ENCODE measurements around the gene TTC3. TPM values are rescaled to one million over a fixed set of nuclear protein-coding genes. Genes with fewer than 3 reads are reported as not detected.
"Not testable (repeated sequence)": the region's sequence is repeated elsewhere in the genome, so short reads cannot be mapped to it uniquely, and the experiment has no call there.

Gene TTC3
- polyA plus RNA-seq, 10 donors, result 124 to 170 (median 135) TPM

DNA sequence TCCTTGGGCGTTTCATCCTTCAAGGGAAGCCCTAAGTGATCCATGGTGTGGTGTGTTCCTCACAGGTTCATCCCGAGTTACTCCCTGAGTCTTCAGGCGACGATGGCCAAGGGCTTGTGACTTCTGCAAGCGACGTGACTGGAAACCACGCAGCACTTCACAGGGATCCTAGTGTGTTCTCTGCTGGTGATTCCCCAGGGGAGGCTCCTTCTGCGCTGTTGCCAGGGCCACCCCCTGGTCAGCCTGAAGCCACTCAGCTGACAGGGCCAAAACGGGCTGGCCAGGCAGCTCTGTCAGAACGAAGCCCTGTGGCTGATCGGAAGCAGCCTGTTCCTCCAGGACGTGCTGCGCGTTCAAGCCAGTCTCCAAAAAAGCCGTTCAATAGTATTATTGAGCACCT is 122.6 kb downstream of the TTC3 start:
- DNase-seq, result no peak

- no peak for DNase-seq
These were observed 123.8 kb downstream of the TTC3 start for GRCh38 chr21:37196847-37197246.

DNA sequence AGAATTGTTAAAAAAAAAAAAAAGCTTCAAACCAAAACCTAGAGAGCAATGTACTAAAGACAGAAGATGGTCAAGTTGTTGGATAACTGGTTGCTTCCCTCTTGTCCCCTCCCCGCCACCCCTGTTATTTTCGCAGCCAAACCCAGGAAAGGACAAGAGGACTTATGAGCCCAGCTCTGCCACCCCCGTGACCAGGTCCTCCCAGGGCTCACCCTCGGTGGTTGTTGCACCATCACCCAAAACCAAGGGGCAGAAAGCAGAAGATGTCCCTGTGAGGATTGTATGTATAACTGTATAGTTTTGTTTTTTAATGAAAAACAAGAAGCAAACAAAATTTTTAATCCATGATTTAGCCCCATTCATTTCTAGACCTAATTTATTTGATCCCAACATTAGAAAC is 124.7 kb downstream of the TTC3 start:
- DNase-seq, result no peak

DNA sequence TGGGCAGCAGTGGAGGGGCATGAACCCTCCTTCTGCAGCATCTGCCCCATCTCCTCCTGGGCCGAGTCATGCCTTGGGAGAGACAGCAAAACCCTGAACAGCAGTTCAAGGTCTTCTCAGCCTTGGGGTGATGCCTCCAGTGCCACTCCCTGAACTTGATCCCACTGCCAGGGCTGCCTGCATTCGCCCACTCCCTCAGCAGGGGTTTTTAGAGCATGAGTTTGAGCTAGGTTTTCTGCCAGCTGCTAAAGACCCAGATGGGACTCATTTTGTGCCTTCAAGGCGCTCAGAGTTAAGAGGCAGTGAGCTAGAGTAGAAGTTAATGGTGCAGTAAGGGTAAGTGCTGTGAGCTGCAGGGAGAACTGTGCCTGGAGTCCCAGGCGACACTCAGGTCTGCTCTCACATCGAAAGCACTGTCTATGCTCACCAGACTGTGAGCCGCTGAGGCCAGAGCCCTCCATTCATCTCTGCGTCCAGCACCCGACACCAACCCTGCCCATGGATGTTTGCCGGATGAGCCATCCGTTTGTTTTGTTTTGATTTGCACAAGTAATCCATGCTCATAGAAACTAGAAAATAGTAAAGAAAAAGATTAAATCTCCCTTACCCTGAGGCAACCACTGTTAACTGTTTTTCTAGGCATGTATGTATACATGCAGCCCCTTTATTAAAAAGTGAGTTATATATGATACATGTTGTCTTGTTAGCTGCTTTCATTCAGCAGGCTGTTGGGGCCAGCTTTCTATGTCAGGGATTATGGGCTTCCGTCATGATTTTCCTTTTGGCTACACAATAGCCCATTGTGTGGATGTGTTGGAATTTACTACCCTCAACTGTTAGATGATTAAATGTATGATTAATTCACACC is 126.2 kb downstream of the TTC3 start:
- DNase-seq, result no peak

- no peak for DNase-seq
These were observed 127.8 kb downstream of the TTC3 start for GRCh38 chr21:37200641-37201480.

- no peak for DNase-seq
These were observed 129.4 kb downstream of the TTC3 start for GRCh38 chr21:37202221-37203110.

- no peak for DNase-seq
These were observed 131.5 kb downstream of the TTC3 start for GRCh38 chr21:37204580-37204979.

DNA sequence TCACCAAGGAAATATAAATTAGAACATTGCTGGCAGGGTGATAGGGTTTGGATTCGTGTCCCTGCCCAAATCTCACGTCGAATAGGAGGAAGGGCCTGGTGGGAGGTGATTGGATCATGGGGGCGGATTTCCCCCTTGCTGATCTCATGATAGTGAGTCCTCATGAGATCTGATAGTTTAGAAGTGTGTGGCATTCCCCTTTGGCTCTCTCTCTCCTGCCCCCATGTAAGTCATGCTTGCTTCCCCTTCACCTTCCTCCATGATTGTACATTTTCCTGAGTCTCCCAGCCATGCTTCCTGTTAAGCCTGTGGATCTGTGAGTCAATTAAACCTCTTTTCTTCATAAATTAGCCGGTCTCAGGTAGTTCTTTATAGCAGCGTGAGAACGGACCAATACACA is 133.4 kb downstream of the TTC3 start:
- DNase-seq, result no peak

DNA sequence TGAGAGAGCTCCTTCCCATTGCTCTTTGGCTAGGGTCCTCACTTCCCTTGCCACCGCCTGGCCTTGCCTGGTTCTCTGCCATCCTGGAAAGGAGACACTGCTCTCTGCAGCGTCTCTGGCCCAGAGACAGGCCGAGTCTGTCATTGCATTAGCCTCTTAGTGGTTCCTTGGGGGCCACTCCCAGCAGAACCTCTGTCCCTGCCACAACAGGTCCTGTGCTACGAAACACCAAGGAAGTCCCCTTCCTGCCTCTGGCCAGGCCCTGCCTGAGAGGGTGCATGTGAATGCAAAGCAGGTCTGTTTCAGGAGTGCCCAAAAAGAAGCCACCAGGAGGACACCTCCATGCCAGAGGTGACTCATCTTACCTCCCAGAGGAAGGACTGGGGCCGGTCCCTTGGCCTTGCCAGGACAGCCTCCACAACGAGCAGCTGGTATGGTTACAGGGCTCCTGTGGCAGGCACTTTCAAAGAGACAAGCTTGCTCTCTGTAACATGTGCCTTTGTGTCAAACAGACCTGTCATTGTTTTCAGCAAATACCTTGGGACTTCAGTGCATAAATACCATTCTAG is 134.5 kb downstream of the TTC3 start:
- peak in 2 of 3 donors; percentile 15 to 16 for DNase-seq

- peak; percentile 14 to 35 (median 16) for DNase-seq
These were observed 135.1 kb downstream of the TTC3 start for GRCh38 chr21:37208056-37208721.

DNA sequence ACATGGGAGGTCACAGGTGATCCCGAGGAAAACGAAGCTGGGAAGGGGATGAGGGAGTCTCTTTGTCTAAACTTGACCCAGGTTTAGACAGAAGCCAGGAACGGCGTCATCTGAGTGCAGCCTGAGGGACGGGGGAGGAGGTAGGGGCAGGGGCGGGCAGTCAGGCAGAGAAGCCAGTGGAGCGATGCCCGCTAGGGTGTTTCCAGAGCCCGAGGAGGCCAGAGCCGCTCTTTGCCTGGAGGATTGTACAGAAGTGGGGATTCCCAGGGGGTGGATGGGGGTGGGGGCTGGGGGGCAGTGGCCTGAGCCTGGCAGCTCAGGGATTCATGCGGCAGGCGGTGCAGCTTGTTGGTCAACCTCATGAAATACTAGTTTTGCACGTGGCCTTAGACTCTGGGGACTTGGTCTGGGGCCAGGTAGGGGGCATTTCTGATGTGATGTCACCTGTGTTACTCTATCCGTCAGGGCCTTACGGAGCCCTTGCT is 135.7 kb downstream of the TTC3 start:
- no peak for DNase-seq

DNA sequence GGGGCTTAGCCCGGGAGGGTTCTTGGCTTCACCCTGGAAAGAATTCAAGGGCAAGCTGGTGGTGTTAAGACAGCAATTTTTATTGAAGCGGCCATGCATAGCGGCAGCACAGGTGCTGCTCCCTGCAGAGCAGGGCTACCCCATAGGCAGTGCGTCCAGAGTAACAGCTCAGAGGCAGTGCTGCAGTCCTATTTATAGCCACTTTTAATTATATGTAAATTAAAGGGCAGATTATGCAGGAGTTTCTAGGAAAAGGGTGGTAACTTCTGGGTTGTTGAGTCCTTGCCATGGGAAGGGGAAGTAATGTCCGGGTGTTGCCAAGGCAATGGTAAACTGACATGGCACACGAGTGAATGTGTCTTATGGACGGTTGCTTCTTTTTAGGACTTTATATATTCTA is 137.1 kb downstream of the TTC3 start:
- no peak for DNase-seq

DNA sequence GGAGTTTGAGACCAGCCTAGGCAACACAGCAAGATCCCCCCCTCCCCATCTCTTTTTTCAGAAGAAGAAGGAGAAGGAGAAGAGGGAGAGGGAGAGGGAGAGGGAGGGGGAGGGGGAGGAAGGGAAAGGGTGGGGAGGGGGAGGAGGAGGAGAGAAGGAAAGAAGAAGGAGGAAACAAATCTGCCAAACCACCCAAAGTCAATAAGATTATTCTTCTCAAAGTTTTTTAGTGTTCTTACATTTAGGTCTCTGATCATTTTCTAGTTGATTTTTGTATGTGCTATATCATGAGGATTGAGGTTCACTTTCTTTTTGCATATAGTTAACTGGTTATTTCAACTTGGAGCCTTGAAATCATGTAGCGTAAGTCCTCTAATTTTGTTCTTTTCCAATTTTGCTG is 137.7 kb downstream of the TTC3 start:
- no peak for DNase-seq

GRCh38 chr21:37214952-37215351 is 141.9 kb downstream of the TTC3 start:
- DNase-seq, result no peak

- DNase-seq, result no peak
These were observed 146.8 kb downstream of the TTC3 start for GRCh38 chr21:37219761-37220432.

DNA sequence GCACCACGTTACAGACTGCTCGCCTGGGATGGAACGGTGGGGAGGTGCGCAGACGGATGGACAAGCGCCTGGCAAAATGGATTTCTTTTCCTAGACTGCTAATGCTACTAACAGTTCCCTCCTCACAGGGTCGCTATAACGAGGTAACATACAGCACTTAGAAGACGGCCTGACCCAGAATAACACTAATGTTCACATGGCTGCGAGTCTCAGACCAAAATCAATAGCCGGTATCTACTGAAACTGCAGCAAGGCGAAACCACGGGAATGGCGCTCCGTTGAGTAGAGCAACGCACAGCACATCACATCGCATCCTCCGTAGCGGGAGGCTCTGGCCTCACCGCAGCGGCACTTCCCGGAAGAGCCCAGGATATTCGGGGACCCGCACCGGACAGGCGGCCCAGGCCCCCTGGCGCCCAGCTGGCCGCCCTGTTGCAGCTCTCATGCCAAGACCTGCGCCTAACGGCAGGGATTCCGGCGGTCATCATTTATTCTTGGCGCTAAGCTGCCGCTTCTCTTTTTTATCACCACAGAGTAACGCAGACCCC is 147.5 kb downstream of the TTC3 start:
- DNase-seq, result peak in 2 of 3 donors; percentile 30 to 63

DNA sequence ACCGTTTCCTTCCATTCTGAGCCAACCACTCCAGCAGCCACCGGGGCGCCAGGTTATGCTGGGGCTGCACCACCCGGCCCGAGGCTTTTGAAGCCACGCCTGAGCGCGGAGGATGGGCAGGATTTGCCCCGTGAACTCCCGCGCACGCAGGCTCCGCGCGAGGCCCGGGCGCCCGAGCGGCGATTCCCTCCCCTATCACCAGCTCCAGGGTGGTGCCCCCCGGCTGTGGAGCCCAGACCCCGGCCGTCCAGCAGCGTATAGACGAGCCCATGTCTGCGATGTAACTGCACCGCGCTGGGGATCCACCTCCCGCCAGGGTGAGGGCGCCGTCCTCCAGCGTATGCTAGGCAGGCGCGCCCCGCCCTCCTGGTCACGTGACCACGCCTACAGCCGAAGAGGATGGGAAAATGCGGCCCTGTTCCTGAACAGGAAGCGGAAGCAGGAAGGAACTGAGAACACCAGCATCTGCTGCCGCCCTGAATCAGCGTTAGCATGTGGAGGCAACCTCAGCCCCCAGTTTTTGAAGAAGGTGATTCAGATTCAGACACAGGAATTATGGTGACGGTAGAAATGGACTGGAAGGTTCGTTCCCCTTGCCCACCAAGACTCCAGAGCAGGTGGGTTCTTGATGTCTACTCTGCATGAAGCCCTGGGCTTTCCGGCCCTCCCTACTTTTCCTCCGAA is 148.1 kb downstream of the TTC3 start:
- peak; percentile 88 to 97 (median 93) for DNase-seq

DNA sequence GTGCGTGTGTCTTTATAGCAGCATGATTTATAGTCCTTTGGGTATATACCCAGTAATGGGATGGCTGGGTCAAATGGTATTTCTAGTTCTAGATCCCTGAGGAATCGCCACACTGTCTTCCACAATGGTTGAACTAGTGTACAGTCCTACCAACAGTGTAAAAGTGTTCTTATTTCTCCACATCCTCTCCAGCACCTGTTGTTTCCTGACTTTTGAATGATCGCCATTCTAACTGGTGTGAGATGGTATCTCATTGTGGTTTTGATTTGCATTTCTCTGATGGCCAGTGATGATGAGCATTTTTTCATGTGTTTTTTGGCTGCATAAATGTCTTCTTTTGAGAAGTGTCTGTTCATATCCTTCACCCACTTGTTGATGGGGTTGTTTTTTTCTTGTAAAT is 149.2 kb downstream of the TTC3 start:
- not testable (repeated sequence) for DNase-seq

- DNase-seq, result no peak
These were observed 150.8 kb downstream of the TTC3 start for GRCh38 chr21:37223804-37224345.
